Measurements from ENCODE around the gene RNF17.

- no peak for TF ChIP-seq GATA3 (IDR thresholded peaks at IDR 0.05; ENCODE audit: low read depth, low read length)
- no peak for TF ChIP-seq GATA2 (IDR thresholded peaks at IDR 0.05; ENCODE audit: low read depth, low read length)
Measured at GRCh38 chr13:24822640-24823039, 58.7 kb downstream of the RNF17 start.
